Measurements from ENCODE around the gene BTBD1. TPM values are rescaled to one million over a fixed set of nuclear protein-coding genes. Genes with fewer than 3 reads are reported as not detected.
A peak's percentile ranks its signal among the peaks of the same experiment; 100 is the strongest.

The BTBD1 gene
- total RNA-seq, 2 experiments from 2014 or later = 67.4 to 70.9 TPM

DNA sequence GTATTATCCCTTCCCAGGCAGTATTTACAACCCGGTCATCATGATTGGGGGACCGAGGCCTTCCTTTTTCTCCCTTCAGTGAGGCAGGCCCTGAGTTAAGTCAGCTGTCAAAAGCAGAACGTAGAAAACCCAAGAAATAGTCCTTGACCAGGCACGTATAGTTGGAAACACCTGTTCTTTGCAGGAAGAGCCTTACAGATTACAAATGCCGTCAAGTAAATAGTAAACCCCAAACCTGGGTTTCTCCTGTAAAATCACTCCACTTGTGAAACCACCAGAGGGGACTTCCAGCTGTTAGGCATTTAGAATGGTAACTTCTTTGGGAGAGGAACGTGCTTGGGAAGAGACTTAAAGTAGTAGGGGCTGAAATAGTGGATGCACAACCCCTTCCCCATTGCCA is 1.0 kb upstream of the BTBD1 start:
- ChIA-PET POLR2A (interaction anchor here (0.7 to 2.1 kb wide), 7 partner anchors 27 to 138 kb away, joined by 4 to 17 read pairs (median 5); partner anchors contain the start of genes C15orf40 and TM6SF1), CTCF (interaction anchor here (1.7 to 4.5 kb wide), 3 partner anchors 11 to 97 kb away, joined by 4 to 22 read pairs (median 6); partner anchors contain the start of gene C15orf40)
- Mint-ChIP-seq H3K36me3 (ENCODE audit: low read depth) (peaks cover 17% of the 10 kb centered on the region), H3K4me1 (ENCODE audit: low read depth) (peaks cover 27% of the 10 kb centered on the region), H3K9me3 (ENCODE audit: insufficient read depth) (peaks cover 11% of the 10 kb centered on the region), H3K27ac (peak overlapping the region; percentile 50), H3K27me3 (ENCODE audit: low read depth) (no peaks in the 10 kb centered on the region), H3K4me3 (no peak overlapping the region)
- DNase-seq = no peak
- ATAC-seq = no peak

DNA sequence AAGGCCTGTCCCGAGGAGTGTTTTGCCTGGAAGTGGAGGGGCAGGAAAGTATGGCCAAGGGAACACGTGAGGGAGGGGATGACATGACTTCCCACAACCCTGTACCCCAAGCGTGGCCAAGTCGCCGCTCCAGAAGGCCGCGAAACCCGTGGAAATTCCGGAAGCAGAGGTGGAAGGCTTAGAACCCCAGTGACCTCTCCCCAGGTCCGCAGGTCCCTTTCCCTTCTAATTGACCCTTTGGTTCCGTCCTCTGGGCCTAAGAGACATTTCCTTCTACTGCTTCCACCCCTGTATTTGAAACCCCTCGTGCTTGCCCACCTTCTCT is 548 bp upstream of the BTBD1 start:
- CTCF ChIA-PET = interaction anchor here (1.7 to 4.5 kb wide), 3 partner anchors 10 to 98 kb away, joined by 4 to 22 read pairs (median 6); partner anchors contain the start of gene C15orf40

DNA sequence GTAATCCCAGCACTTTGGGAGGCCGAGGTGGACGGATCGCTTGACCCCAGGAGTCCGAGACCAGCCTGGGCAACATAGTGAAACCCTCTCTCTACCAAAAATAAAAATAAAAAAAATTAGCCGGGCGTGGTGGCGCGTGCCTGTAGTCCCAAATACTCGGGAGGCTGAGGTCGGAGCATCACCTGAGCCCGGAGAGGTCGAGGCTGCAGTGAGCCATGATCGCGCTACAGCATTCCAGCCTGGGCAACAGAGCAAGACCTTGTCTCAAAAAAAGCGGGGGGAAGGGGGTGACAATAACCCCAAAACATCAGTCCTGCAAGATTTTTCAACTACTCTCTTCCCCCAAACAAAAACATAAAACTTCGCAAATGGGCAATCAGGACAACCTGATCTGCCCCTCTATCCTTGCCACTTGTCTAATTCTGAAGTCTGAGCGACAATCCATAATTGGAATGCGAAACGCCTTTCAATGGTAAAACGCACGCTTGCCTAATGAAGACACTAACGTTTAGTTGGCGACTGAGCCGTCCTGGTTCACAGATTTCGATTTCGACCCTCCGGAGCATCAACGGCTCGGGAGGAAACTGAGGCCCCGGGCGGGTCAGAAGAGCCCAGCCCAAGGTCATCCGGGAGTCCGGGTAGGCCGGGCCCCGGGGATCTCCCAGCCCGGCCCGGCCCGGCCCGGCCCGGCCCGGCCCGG is 868 bp downstream of the BTBD1 start:
- Mint-ChIP-seq H3K36me3 (ENCODE audit: low read depth) (peaks cover 14% of the 10 kb centered on the region), H3K4me3 (no peak overlapping the region), H3K27ac (peak overlapping the region; percentile 84), H3K4me1 (ENCODE audit: low read depth) (peaks cover 27% of the 10 kb centered on the region), H3K27me3 (ENCODE audit: low read depth) (no peaks in the 10 kb centered on the region), H3K9me3 (ENCODE audit: insufficient read depth) (peaks cover 5% of the 10 kb centered on the region)
- POLR2A ChIA-PET = interaction anchor here (0.7 to 2.1 kb wide), 12 partner anchors 9 to 257 kb away, joined by 3 to 17 read pairs (median 4); partner anchors contain the start of genes C15orf40 and TM6SF1
- no peak for DNase-seq
- ATAC-seq = no peak
- CTCF ChIA-PET = interaction anchor here (1.0 to 4.5 kb wide), 3 partner anchors 11 to 99 kb away, joined by 3 to 22 read pairs (median 6); partner anchors contain the start of gene C15orf40

More for the DNA sequence above, 548 bp upstream of the BTBD1 start:
- Mint-ChIP-seq H3K27me3 (ENCODE audit: low read depth) (no peaks in the 10 kb centered on the region), H3K4me3 (no peak overlapping the region), H3K4me1 (ENCODE audit: low read depth) (peaks cover 27% of the 10 kb centered on the region), H3K36me3 (ENCODE audit: low read depth) (peaks cover 17% of the 10 kb centered on the region), H3K27ac (peak overlapping the region; percentile 61), H3K9me3 (ENCODE audit: insufficient read depth) (peaks cover 8% of the 10 kb centered on the region)
- POLR2A ChIA-PET = interaction anchor here (0.6 to 2.1 kb wide), 17 partner anchors 11 to 527 kb away, joined by 3 to 17 read pairs (median 4); partner anchors contain the start of genes C15orf40, RPS17 and TM6SF1
- DNase-seq (no peak), ATAC-seq (no peak)

DNA sequence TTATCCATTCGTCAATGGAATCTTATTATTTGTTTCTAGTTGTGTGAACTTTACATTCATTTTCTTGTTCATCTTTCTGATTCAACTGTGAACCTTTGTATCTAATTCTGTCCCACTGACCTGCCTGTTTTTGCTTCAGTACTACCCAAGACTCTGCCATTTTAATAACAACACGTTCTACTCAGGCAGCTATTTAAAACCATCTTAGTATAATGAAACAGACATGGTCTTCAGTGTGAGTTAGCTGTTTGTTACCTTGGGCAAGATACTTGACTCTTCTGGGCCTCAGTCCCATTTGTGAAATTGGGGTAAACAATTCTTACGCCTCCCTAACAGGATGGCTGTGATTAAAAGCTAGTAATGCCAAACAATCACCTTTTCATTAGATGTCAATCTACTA is 1.6 kb downstream of the BTBD1 start:
- Mint-ChIP-seq H3K4me3 (no peak overlapping the region), H3K4me1 (ENCODE audit: low read depth) (peaks cover 27% of the 10 kb centered on the region), H3K36me3 (ENCODE audit: low read depth) (peaks cover 14% of the 10 kb centered on the region), H3K27me3 (ENCODE audit: low read depth) (no peaks in the 10 kb centered on the region), H3K27ac (peak overlapping the region; percentile 44), H3K9me3 (ENCODE audit: insufficient read depth) (peaks cover 5% of the 10 kb centered on the region)
- ChIA-PET POLR2A (interaction anchor here (0.7 kb wide), 1 partner anchor 41 kb away, joined by 3 read pairs; no protein-coding TSS in a partner anchor), CTCF (interaction anchor here (1.0 to 4.5 kb wide), 2 partner anchors 10 to 54 kb away, joined by 3 to 22 read pairs; partner anchors contain the start of gene C15orf40)
- DNase-seq (no peak), ATAC-seq (no peak)

DNA sequence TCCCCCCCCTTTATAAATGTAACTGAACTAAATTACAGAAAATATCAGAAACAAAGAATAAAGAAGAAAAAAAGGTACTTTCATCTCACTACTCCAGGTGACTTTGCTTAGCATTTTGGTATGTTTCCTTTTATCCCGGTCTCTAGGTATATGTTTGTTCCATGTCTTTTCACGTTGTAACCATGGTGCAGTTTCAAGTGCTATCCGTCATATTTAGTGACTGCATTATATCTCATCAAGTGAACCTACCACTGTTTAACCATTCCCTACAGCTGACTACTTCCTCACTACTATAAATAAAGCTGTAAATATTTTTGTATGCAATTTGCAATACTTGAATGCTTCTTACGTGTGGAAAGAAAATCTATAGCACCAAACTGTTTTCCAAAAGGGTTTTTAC is 2.2 kb downstream of the BTBD1 start:
- peaks cover 5% of the 10 kb centered on the region for H3K9me3 Mint-ChIP-seq (ENCODE audit: insufficient read depth)
- DNase-seq (no peak), ATAC-seq (no peak)
- H3K4me1 Mint-ChIP-seq (ENCODE audit: low read depth) = peaks cover 27% of the 10 kb centered on the region
- peak overlapping the region; percentile 2 for H3K27ac Mint-ChIP-seq
- ChIA-PET CTCF (interaction anchor here (4.5 kb wide), 1 partner anchor 54 kb away, joined by 22 read pairs; the partner anchor contains the start of gene C15orf40), POLR2A (interaction anchor here (0.7 kb wide), 1 partner anchor 42 kb away, joined by 3 read pairs; no protein-coding TSS in a partner anchor)
- no peaks in the 10 kb centered on the region for H3K27me3 Mint-ChIP-seq (ENCODE audit: low read depth)
- H3K36me3 Mint-ChIP-seq (ENCODE audit: low read depth) = peaks cover 14% of the 10 kb centered on the region
- H3K4me3 Mint-ChIP-seq = no peak overlapping the region

DNA sequence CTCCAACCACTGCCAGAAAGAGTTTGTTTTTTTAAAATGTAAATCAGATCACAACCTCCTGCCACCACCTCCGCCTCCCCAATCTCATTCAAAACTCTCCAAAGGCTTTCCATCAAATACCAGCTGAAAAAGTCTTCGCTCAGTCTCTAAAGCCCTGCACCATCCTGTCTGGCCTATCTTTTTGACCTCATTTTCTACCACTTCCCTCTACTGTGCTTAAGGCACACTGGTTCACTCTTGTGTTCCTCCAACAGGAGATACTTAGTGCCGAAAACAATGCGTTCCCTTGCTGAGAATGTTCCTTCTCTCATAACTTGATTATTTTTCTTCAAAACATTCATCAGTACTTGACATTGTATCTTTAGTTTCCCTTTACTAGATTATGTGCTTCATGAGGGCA is 3.5 kb downstream of the BTBD1 start:
- DNase-seq = no peak
- ChIA-PET POLR2A (interaction anchor here (0.8 kb wide), 1 partner anchor 50 kb away, joined by 3 read pairs; no protein-coding TSS in a partner anchor), CTCF (interaction anchor here (1.0 to 2.0 kb wide), 3 partner anchors 10 to 145 kb away, joined by 3 to 5 read pairs (median 4); partner anchors contain the start of gene C15orf40)
- ATAC-seq = no peak
- peaks cover 19% of the 10 kb centered on the region for H3K36me3 Mint-ChIP-seq (ENCODE audit: low read depth)
- no peak overlapping the region for H3K4me3 Mint-ChIP-seq
- no peaks in the 10 kb centered on the region for H3K27me3 Mint-ChIP-seq (ENCODE audit: low read depth)
- peaks cover 30% of the 10 kb centered on the region for H3K4me1 Mint-ChIP-seq (ENCODE audit: low read depth)
- no peaks in the 10 kb centered on the region for H3K9me3 Mint-ChIP-seq (ENCODE audit: insufficient read depth)
- H3K27ac Mint-ChIP-seq = no peak overlapping the region

DNA sequence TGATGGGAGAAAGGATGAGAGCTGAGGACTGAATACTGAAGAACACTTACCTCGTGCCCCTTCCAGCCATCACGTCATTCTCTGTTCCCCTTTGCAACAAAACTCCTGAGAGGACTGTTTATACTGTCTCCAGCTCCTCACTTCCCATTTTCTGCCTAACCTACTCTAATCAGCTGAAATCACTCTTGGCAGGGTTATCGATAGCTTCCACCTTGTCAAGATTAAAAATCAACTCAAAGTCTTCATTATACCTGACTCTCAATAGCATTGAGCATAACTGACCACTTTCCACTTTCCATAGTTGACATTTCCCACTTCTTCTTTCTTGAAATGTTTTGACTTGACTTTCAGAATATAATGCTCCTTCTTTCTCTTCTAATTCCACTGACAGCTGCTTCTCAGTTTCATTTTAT is 4.3 kb downstream of the BTBD1 start:
- ChIA-PET CTCF (interaction anchor here (0.6 to 2.0 kb wide), 4 partner anchors 52 to 399 kb away, joined by 3 to 5 read pairs (median 4); partner anchors contain the start of gene C15orf40), POLR2A (interaction anchor here (0.8 kb wide), 1 partner anchor 49 kb away, joined by 3 read pairs; no protein-coding TSS in a partner anchor)
- Mint-ChIP-seq H3K27me3 (ENCODE audit: low read depth) (no peaks in the 10 kb centered on the region), H3K4me1 (ENCODE audit: low read depth) (peaks cover 25% of the 10 kb centered on the region), H3K36me3 (ENCODE audit: low read depth) (peaks cover 19% of the 10 kb centered on the region), H3K27ac (no peak overlapping the region), H3K4me3 (no peak overlapping the region), H3K9me3 (ENCODE audit: insufficient read depth) (no peaks in the 10 kb centered on the region)
- no peak for ATAC-seq
- DNase-seq = no peak

DNA sequence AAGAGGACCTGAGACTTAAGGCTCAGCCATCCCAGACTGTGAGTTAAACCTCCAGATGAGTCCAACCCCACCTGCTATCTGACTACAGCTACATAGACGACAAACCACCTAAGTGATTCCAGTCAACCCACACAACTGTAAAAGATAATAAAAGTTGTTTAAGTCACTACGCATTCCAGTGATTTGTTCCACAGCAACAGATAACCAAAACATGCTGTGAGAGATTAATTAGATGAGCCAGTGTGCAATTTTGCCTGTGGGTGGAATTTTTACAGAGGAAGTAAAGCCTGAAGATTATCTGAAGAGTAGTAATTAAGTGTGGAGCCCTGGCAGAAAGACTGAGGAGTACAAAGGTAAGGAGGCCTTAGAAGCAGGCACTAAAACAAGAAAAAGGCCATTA is 5.4 kb downstream of the BTBD1 start:
- DNase-seq = no peak
- peaks cover 25% of the 10 kb centered on the region for H3K36me3 Mint-ChIP-seq (ENCODE audit: low read depth)
- no peak overlapping the region for H3K4me3 Mint-ChIP-seq
- CTCF ChIA-PET = interaction anchor here (1.0 to 2.0 kb wide), 2 partner anchors 50 to 144 kb away, joined by 4 to 5 read pairs; partner anchors contain the start of gene C15orf40
- POLR2A ChIA-PET = no interaction called here
- ATAC-seq = no peak
- H3K4me1 Mint-ChIP-seq (ENCODE audit: low read depth) = peaks cover 26% of the 10 kb centered on the region
- no peaks in the 10 kb centered on the region for H3K27me3 Mint-ChIP-seq (ENCODE audit: low read depth)
- H3K9me3 Mint-ChIP-seq (ENCODE audit: insufficient read depth) = no peaks in the 10 kb centered on the region
- no peak overlapping the region for H3K27ac Mint-ChIP-seq

DNA sequence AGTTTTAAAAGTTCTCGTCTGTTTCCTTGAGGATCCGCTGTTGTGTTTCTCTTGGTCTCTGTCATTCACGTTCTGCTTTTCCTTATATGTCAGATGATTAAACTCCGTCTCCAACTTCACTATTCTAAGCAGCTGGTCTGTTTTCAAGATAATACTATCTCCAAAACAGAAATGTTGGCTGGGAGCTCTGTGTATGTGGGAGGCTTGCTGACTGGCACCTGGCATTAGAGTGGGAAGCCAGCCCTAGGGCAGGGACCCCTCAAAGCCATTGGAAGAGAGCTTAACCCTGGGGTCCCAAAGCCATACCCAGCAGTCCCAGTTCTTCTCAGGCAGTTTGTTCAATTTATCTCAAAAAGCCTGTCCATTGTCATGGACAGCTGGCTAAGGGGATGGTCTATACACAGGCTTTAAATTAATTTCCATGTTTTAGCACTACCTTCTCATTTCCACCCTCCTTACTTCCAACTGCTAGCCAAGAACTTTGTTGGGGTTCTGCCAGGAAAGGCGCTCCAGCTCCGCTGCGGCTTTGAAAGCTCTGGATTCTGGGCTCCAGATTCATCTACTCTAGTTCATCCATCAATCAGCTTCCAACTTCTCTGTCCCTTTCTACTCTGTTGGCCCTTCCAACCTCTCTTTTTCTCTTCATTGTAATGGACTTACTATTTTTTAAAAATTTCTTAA is 9.2 kb downstream of the BTBD1 start:
- H3K27ac Mint-ChIP-seq = no peak overlapping the region
- no peak for ATAC-seq
- DNase-seq = no peak
- no peak overlapping the region for H3K4me3 Mint-ChIP-seq
- H3K9me3 Mint-ChIP-seq (ENCODE audit: insufficient read depth) = no peaks in the 10 kb centered on the region
- H3K36me3 Mint-ChIP-seq (ENCODE audit: low read depth) = peaks cover 33% of the 10 kb centered on the region
- ChIA-PET CTCF (interaction anchor here (0.7 to 1.7 kb wide), 2 partner anchors 10 to 45 kb away, joined by 3 to 4 read pairs; partner anchors contain the start of gene BTBD1), POLR2A (interaction anchor here (0.6 to 2.0 kb wide), 3 partner anchors 9 to 52 kb away, joined by 3 to 8 read pairs (median 3); partner anchors contain the start of gene BTBD1)
- no peaks in the 10 kb centered on the region for H3K27me3 Mint-ChIP-seq (ENCODE audit: low read depth)
- H3K4me1 Mint-ChIP-seq (ENCODE audit: low read depth) = peaks cover 15% of the 10 kb centered on the region

DNA sequence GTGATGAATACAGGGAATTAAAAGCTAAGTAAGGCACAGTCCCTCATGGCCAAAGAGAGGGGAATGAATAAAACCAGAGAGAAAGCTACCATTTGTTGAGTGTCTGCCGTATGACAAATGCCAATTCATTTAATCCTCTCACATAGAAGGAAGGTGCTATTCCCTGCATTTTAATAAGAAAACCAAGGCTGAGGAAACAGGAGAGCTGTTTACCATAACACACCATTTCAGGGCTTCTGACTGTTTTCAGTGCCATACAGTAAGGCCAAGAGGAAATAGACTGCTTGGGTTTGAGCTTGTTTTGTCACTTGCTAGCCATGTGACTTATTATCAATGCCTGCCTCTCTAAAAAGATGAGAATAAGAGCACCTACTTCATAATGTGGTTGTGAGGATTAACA is 10.1 kb downstream of the BTBD1 start:
- POLR2A ChIA-PET = interaction anchor here (0.7 to 2.0 kb wide), 2 partner anchors 10 to 51 kb away, joined by 3 to 8 read pairs; partner anchors contain the start of gene BTBD1
- H3K9me3 Mint-ChIP-seq (ENCODE audit: insufficient read depth) = no peaks in the 10 kb centered on the region
- ATAC-seq = no peak
- CTCF ChIA-PET = interaction anchor here (1.7 kb wide), 1 partner anchor 10 kb away, joined by 4 read pairs; the partner anchor contains the start of gene BTBD1
- peaks cover 33% of the 10 kb centered on the region for H3K36me3 Mint-ChIP-seq (ENCODE audit: low read depth)
- DNase-seq = no peak
- H3K4me1 Mint-ChIP-seq (ENCODE audit: low read depth) = peaks cover 15% of the 10 kb centered on the region
- H3K27ac Mint-ChIP-seq = no peak overlapping the region
- no peaks in the 10 kb centered on the region for H3K27me3 Mint-ChIP-seq (ENCODE audit: low read depth)
- H3K4me3 Mint-ChIP-seq = no peak overlapping the region

DNA sequence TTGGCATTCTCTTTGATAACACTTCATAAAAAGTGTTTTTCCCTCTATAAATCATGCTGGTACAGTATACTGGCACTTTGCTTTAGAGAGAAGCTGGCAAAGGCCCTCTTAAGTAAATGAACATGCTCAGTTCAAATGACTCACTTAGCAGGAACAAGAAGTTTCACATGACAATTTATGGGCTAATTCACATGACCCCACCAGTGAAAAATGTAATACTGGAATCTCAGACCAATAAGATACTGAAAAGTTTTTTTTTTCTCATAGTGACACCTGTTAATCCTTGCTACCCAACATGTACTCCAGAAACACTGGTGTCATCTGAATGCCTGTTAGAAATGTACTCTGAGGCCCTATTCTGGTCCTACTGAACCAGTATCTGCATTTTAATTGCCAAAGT is 13.9 kb downstream of the BTBD1 start:
- CTCF ChIA-PET = interaction anchor here (1.2 kb wide), 1 partner anchor 11 kb away, joined by 3 read pairs; no protein-coding TSS in a partner anchor
- peaks cover 12% of the 10 kb centered on the region for H3K4me1 Mint-ChIP-seq (ENCODE audit: low read depth)
- DNase-seq = no peak
- H3K27me3 Mint-ChIP-seq (ENCODE audit: low read depth) = no peaks in the 10 kb centered on the region
- POLR2A ChIA-PET = no interaction called here
- no peaks in the 10 kb centered on the region for H3K9me3 Mint-ChIP-seq (ENCODE audit: insufficient read depth)
- ATAC-seq = no peak
- H3K27ac Mint-ChIP-seq = no peak overlapping the region
- H3K4me3 Mint-ChIP-seq = no peak overlapping the region
- H3K36me3 Mint-ChIP-seq (ENCODE audit: low read depth) = peaks cover 52% of the 10 kb centered on the region
